ENCODE data around the gene ZNF827.

Gene ZNF827

DNA sequence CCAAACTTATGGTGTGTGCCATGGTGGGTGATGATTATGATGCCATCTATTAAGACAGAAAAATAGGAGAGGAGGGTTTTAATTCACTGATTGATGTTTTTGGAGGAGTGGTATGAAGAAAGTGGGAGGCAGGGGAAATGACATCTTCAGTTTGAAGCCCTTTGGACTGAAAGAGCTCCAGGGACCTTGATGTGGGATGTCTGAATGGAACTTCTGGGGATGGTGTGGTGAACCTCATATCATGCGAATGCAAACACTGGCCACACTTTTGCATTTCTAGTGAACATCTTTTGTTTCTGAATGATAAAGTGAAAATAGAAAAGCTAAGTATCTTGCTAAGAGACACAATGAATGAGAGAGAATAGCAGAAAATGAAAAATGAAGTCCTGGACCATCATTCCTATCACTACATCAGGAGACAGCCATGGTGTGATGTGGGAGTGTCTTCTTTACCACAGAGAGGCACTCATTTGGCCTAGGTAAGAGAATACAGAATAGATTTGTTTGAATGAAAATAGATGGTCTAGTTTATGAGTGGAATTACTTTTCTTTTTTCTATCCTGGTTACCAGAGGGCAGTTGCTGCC is 123.5 kb downstream of the ZNF827 start:
- FAIRE-seq (no peak), DNase-seq (ENCODE audit: extremely low spot score, insufficient read length, low read depth) (no peak)

DNA sequence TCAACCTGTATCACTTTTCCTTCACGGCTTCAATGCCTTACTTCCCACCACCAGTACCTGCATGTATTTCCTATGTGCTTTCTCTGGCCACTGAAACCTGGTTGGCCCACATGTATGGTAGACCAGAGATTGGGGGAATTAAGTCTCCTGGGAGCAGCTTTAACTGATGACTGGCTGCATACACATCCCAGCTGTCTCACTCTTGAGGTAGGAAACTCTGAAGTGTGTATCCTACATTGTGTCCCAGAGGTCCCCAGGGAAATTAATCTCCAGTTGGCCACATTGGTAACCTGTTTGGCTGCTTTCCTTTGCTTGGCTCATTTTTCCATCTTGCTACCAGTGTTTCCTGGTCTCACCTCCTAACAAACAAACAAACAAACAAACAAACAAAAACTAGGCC is 124.4 kb downstream of the ZNF827 start:
- FAIRE-seq: no peak
- no peak for DNase-seq (ENCODE audit: extremely low spot score, insufficient read length, low read depth)

DNA sequence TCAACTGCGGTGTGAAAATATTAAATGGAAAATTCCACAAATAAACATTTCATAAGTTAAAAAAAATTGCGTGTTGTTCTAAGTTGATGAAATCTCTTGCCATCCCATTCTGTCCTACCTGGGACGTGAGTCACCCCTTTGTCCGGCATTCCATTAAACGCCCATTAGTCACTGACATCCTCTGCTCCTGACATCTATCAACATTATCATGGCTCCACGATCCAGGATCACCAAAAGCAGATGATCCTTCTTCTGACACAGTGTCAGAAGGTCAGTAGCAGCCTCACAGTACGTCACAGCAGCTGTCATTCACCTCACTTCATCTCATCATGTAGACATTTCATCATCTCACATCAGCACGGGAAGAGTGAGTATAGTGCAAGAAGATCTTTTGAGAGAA is 125.7 kb downstream of the ZNF827 start:
- DNase-seq (ENCODE audit: extremely low spot score, insufficient read length, low read depth) (no peak), FAIRE-seq (no peak)

DNA sequence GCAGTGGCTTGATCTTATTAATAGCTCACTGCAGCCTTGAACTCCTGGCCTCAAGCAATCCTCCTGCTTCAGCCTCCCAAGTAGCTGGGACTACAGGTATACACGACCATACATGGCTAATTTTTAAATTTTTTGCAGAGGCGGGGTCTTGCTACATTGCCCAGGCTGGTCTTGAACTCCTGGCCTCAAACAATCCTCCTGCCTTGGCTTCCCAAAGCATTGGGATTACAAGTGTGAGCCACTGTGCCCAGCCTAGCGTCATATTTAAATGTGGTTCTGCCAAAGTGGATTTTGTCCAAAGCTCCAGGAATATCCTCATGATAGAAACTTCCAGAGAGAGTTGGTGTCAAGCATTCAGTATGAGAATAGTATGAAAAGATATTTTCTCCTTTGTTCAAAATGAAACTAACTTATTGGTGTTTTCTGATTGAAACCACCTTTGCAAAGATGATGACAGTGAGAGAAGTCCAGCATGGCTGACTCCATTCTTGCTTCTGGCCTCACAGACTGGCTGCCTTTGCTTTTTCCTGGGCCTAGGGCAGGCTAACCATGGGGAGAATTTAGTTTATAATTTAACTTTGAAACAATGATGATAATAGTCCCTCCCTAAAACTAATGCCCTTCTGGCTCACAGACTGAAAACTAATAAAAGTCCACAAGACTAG is 129.6 kb downstream of the ZNF827 start:
- DNase-seq (ENCODE audit: extremely low spot score, insufficient read length, low read depth) (no peak), FAIRE-seq (peak; percentile 81)

DNA sequence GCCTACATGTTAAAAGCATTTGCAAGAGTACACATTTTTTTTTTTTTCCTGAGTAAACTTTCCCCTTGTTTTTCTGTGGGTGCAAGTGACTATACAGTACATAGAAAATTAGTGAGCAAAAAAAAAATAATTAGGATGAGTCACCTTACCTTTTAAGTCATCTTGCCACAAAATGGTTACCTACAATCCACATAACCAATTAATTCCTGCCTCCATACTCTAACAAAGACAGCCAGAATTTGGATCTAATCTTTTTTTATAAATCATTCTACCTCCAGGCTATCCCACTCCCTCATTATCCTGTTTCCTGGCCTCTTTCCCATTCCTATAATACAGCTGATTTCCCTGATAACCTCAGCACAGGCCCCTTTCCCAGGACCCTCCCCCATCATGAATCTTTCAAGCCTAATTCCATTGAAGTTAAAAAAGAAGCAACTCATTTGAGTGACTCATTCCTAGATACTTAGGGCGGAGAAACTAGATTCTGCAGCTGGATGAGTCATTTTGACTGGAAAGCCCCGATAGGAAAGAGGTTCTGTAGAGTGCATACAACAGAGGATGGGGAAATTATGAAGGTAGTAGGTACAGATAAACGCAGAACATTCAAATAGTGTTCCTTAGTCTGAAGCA is 130.5 kb downstream of the ZNF827 start:
- FAIRE-seq: peak; percentile 90

DNA sequence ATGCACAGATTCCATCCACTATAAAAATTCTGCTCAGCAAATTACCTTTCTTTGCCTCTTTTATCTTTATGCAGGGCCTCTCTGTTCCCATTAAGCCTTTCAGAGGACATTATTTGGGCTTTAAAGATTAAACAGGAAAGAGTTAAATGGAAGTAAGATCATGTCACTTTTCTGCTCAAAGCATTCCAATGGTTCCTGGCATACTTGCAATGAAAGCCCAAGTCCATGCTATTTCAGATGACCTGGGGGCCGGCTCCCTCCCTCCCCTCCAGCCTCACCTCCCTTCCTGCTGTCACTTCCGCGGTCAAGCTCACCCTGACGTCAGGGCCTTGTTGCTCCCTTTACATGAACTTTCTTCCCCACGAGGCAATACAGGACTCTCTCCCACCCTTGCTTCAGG is 133.1 kb downstream of the ZNF827 start:
- no peak for FAIRE-seq
- no peak for DNase-seq (ENCODE audit: extremely low spot score, insufficient read length, low read depth)

More for the DNA sequence above, 130.5 kb downstream of the ZNF827 start:
- peak; percentile 33 for DNase-seq (ENCODE audit: extremely low spot score, insufficient read length, low read depth)

DNA sequence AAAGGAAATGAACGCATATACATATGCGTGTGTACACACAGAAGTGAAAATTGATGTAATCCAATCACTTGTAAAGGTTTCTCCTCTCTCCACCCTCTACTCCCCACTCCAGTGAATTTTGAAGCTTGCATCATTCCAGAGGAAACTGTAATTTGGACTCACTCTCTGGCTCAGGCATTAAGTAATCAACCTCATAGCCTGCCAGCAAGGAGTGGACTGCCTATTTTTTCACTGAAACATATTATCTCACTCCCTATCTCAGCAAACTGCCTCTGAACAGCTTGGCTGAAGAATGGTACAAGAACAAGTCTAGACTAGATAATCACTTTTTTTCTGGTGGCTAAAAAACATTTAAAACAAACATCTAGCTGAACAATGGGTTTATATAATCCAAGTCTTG is 134.5 kb downstream of the ZNF827 start:
- no peak for DNase-seq (ENCODE audit: extremely low spot score, insufficient read length, low read depth)
- peak; percentile 29 for FAIRE-seq

DNA sequence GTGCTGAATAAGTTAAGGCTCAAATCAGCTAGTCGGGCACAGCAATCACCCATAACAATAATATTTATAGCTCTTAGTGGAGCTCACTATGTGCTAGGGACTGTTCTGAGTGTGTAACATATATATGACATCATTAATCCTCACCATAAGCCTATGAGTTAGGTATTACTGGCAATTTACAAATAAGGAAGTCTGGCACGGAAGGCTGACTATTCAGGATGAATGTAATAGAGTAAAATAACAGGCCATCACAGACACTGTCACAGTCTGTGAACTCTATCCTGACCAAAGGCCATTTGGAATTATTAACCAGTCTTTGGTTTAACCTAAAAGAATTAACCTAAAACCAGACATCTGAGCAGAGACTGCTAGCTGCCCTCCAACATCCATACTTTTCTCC is 139.4 kb downstream of the ZNF827 start:
- FAIRE-seq: no peak
- DNase-seq (ENCODE audit: extremely low spot score, insufficient read length, low read depth): no peak

DNA sequence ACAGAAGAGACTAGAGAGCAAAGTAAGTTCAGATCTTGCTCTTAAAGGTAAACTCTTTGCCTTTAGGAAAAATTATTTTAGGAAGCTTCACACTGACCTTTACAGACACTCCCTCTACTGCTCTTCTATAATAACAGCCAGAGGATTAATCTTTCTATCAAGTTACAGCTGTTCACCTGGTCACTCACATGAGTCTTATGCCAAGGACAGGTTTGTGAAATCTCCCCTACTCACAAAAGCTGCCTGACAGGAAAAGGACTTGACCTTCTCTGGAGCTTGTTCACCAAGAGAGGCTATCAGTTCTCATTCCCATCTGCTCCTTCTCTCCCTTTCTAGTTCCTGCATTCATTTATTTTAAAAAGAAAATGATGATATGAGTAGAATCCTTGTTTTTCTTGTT is 141.3 kb downstream of the ZNF827 start:
- FAIRE-seq (no peak), DNase-seq (ENCODE audit: extremely low spot score, insufficient read length, low read depth) (no peak)

DNA sequence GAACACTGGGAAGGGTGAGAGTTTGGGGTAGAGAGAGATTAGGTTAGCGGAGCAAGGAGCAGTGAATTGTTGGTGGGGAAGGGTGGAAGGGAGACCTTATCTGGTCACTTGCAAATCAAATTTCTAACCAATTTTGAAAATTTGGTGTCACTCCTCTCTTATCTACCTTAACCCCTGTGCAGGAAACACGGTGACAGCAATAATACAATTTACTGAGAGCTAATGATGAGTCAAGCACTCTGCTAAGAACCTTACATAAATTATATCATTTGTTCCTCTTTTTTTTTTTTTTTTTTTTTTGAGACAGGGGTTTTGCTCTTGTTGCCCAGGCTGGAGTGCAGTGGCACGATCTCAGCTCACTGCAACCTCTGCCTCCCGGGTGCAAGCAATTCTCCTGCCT is 142.3 kb downstream of the ZNF827 start:
- FAIRE-seq (no peak), DNase-seq (ENCODE audit: extremely low spot score, insufficient read length, low read depth) (no peak)

DNA sequence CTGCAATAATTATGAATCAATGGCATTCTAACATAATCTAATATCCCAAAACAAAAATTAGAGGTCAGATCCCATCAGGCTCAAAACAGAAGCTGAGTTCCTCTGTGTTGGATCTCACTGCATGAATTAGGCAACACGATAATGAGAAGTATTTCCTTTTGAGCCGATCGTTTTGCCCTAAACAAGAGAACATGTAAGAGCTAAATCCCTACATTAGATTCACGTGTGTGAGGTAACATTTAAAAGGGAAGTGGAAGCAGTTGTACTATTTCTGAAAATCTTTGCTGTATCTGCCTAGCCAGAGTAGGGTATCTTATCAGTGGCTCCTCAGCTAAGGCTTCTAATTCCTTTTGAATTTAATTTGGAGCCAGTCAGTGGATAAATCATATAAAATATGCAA is 143.1 kb downstream of the ZNF827 start:
- FAIRE-seq: no peak

DNA sequence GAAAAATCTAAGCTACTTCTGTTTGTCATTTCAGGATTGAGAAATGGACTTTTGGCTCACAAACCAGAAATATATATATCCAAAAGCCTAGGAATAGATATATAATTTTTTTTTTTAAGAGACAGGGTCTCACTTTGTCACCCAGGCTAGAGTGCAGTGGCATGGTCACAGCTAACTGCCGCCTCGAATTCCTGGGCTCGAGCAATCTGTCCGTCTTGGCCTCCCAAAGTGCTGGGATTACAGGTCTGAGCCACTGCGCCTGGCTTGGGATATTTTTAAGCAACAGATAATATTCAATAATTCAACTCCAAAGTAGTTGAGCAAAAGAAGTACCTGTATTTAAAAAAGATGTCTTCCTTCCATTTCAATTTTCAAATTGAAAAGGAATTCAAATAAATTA is 146.2 kb downstream of the ZNF827 start:
- DNase-seq (ENCODE audit: extremely low spot score, insufficient read length, low read depth) (no peak), FAIRE-seq (no peak)

More for the DNA sequence above, 143.1 kb downstream of the ZNF827 start:
- DNase-seq (ENCODE audit: extremely low spot score, insufficient read length, low read depth): no peak

DNA sequence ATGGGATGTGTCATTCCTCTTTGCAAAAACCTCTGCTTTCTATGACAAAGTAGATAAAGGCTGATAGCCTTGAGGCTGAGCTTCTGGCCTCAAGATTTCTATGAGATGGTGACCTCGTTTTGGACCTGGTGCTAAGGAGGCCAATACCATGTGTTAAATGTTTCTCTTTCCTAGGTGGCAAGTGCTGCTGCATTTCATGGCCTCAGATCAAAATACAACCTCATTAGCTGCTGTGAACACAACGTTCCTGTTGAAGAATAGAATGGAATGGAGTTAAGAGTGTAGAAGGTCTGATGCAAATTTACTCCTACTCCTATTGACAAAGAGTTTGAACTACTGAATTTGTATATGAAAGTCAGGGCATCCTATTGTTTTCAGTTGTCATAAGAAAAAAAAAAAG is 146.6 kb downstream of the ZNF827 start:
- FAIRE-seq (no peak), DNase-seq (ENCODE audit: extremely low spot score, insufficient read length, low read depth) (no peak)

DNA sequence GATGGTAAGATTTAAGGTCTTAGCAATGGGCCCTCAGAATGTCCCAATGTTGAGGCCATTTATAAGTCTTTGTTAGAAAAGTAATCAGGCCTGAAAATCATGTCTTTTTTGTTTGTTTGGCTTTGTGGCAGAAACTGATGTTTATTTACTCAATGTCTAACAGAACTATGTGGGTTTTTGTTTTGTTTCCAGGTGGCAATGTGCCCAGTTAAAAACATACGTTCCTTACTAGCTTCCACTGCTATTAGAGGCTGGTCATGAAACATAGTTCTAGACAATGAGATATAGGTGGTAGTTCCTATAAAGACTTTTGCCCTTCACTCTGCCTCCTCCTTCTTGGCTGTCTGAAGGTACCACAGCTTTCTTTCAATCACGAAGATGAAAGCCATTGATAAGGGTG is 149.9 kb downstream of the ZNF827 start:
- FAIRE-seq: no peak

DNA sequence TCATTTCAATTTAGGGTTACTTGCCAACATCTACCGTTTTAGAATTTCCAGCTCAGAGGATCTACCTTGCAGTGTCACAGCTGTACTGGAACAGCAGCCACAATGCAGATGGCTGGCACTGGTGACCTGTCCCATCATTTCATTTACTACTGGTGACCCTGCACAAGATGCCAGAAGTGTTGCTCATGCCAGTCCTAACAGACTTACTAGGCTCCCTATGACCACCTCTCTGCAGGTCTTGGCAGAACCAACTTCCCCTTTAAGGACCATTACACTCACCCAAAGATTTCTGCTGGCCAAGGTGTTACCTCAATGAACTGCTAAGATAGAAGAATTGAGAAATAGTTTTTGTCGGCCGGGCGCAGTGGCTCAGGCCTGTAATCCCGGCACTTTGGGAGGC is 151.8 kb downstream of the ZNF827 start:
- FAIRE-seq: no peak
- no peak for DNase-seq (ENCODE audit: extremely low spot score, insufficient read length, low read depth)

More for the DNA sequence above, 149.9 kb downstream of the ZNF827 start:
- no peak for DNase-seq (ENCODE audit: extremely low spot score, insufficient read length, low read depth)

DNA sequence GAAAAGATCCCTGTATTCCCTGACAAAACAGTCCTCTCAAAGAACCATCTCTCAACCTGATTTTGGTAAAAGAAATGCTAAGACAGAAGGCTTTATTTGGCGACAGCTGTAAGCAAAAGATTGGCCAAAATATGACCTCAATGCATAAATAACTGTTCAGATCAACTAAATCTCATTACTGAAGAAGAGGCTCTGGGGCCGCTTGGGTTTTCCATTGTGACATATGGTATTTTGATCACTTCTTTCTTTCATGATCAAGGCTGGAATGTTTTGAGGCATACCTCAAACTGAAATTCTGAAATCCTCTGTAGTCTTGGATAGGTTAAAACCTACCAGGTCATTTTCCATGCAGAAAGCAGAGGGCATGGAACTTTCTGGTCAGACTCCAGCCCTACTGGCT is 152.4 kb downstream of the ZNF827 start:
- no peak for FAIRE-seq
- DNase-seq (ENCODE audit: extremely low spot score, insufficient read length, low read depth): no peak

DNA sequence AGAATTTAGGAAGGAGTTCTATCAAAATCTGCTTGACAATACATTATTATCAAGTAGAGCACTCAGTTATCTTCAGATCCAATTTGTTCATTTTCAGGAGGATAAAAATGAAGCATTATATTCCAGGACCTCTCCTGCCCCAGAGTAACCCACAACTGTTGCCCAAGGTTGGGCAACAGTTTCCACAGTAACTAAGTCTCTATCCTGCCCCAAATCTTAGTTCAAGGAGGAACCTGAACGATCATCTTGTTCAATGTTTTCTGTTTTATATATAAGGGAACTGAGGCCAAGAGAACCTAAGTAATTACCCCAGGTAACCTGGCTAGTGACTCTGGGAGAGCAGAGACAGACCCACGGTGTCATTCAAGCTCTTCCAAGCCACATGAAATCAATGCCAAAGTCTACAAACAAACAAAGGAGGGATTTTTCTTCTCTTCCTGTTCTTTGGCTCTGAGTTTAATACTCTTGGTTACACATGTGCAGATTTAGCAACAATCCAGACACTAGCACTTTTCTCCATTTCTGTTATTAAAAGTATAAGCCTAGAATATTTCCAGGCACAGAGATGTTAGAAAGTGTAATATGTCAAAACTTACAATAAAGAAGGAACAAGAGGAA is 153.1 kb downstream of the ZNF827 start:
- FAIRE-seq (no peak), DNase-seq (ENCODE audit: extremely low spot score, insufficient read length, low read depth) (no peak)

DNA sequence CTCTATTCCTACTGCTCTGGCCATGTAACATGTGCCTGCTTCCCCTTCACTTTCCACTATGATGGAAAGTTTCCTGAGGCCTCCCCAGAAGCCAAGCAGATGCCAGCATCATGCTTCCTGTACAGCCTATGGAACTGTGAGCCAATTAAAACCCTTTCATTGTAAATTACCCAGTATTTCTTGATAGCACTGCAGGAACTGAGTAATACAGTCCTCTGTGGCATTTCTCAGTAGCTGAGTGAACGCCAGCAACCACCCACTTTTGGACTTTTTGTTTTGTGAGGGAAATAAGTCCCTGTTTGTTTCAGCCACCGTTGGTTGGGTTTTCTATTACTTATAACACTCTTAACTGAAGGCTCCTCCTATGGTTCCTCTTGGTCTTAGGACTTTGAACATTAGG is 154.6 kb downstream of the ZNF827 start:
- FAIRE-seq (no peak), DNase-seq (ENCODE audit: extremely low spot score, insufficient read length, low read depth) (no peak)

DNA sequence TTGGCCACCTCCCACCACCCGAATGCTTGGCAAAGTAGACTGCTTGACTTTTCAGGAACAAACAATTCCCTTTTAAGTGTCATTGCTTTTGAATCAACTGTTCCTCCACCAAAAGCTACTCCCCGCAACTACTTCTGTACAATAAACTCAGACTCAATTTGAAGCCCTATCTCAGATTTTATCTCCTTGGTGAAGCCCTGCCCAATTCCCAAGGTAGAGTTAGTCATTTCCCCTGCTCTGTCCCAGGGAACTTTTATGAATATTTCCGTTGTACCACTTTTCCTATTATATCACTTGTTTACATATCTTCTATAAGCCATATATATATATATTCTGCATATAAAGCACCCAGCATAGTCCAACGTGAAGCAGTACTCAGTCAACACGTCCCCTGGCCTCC is 155.9 kb downstream of the ZNF827 start:
- no peak for FAIRE-seq
- DNase-seq (ENCODE audit: extremely low spot score, insufficient read length, low read depth): no peak

DNA sequence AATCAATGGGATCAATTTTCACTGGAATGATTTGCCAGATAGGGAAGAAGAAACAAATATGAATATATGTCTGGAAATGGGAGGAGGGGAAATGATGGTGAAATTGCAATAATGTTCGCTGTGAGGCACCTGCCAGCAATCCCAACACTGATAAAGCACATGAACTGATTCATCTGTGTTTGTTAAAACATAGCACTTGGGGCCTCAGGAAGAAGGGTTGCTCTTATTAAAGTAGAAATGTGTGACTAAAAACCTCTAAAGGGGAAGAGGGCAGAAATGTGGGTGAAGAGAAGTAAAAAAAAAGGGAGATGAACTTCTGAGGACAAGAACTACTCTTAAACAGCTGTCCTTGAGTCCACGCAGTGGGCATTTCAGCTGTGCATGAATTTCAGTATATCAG is 157.3 kb downstream of the ZNF827 start:
- DNase-seq (ENCODE audit: extremely low spot score, insufficient read length, low read depth) (no peak), FAIRE-seq (no peak)

DNA sequence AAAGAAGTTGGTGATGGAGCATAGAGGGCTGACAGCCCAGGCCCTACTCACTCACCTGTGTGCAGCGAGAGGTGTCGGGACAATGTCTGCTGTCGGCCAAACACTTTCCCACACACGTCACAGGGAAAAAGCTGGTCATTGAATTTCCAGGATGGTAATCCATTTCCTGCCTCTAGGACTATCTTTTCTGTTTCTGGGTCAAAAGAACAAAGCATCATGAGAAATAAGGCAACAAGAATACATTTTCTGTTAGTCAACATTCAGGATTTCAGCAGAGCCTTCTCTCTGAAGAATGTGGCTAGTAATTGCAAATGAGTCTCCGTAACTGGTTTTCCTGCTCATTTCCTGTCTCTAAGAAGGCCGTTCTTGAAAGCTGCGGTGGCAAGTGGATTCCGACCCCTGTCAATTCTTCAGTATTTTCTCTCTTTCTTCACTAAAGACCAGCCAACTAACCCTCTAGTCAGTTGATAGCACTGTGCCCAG is 159.3 kb downstream of the ZNF827 start:
- FAIRE-seq: no peak
- no peak for DNase-seq (ENCODE audit: extremely low spot score, insufficient read length, low read depth)
